Neural cell (in vitro differentiated cells): ENCODE results near the gene SNCB. TPM values are rescaled to one million over a fixed set of nuclear protein-coding genes. Genes with fewer than 3 reads are reported as not detected.

Source experiments
- H2AFZ ChIP-seq: fragments of 200-600, 300-800 bp; sonication (generic), shearing (Covaris generic); 2 replicates; pipeline ENCODE4 v1.6.0; 2014; ENCODE audit warnings: low read depth, mild to moderate bottlenecking, antibody characterized with exemption, low read length, moderate library complexity
- H3F3A ChIP-seq: fragments of 200-600 bp; shearing (Covaris generic); 2 replicates; pipeline ENCODE4 v1.6.1; 2016; ENCODE audit warnings: mild to moderate bottlenecking, moderate library complexity, mixed read lengths, antibody characterized with exemption, low read length; ENCODE audit not compliant: insufficient read depth, poor library complexity, severe bottlenecking
- H3K27ac ChIP-seq: fragments of 200-600, 300-800 bp; sonication (generic), shearing (Covaris generic); 2 replicates; pipeline ENCODE4 v1.5.1; 2014; ENCODE audit warnings: mild to moderate bottlenecking, low read length, moderate library complexity
- H3K27me3 ChIP-seq: fragments of 300-800, 200-600 bp; sonication (generic), shearing (Covaris generic); 2 replicates; pipeline ENCODE4 v1.6.0; 2014; ENCODE audit warnings: mild to moderate bottlenecking, low read depth, low read length, moderate library complexity; ENCODE audit not compliant: insufficient read depth
- H3K36me3 ChIP-seq: fragments of 300-800, 200-600 bp; sonication (generic), shearing (Covaris generic); 2 replicates; pipeline ENCODE4 v1.5.1; 2014; ENCODE audit warnings: mild to moderate bottlenecking, antibody characterized with exemption, low read length, moderate library complexity; ENCODE audit not compliant: insufficient read depth
- H3K4me2 ChIP-seq: fragments of 300-800, 200-600 bp; sonication (generic), shearing (Covaris generic); 2 replicates; pipeline ENCODE4 v1.6.0; 2014; ENCODE audit warnings: mild to moderate bottlenecking, low read length
- H3K4me3 ChIP-seq: fragments of 300-800, 200-600 bp; sonication (generic), shearing (Covaris generic); 2 replicates; pipeline ENCODE4 v1.5.1; 2014; ENCODE audit warnings: mild to moderate bottlenecking, low read length, moderate library complexity
- H3K79me2 ChIP-seq: fragments of 200-600 bp; shearing (Covaris generic); replicated peaks from 2 replicates; pipeline ENCODE4 v1.6.0; 2014; ENCODE audit warnings: mild to moderate bottlenecking, low read length, moderate library complexity; ENCODE audit not compliant: insufficient read depth
- H3K9ac ChIP-seq: fragments of 300-800, 200-600 bp; sonication (generic), shearing (Covaris generic); 2 replicates; pipeline ENCODE4 v1.6.1; 2016; ENCODE audit warnings: mild to moderate bottlenecking, low read length, mixed read lengths
- H3K9me2 ChIP-seq: fragments of 200-600 bp; shearing (Covaris generic); 2 replicates; pipeline ENCODE4 v1.6.1; 2016; ENCODE audit warnings: mild to moderate bottlenecking, low read length, mixed read lengths; ENCODE audit not compliant: insufficient read depth
- H3K9me3 ChIP-seq: fragments of 200-600, 300-800 bp; sonication (generic), shearing (Covaris generic); 2 replicates; pipeline ENCODE4 v1.6.1; 2016; ENCODE audit warnings: mild to moderate bottlenecking, mixed run types, low read length, moderate library complexity, mixed read lengths
- H4K20me1 ChIP-seq: fragments of 200-600 bp; shearing (Covaris generic); 2 replicates; pipeline ENCODE4 v1.6.1; 2016; ENCODE audit warnings: mild to moderate bottlenecking, mixed run types; ENCODE audit not compliant: insufficient read depth
- CTCF ChIP-seq: fragments of 450-650 bp; IDR thresholded peaks from 2 replicates; pipeline ENCODE4 v1.5.1; 2014; ENCODE audit warnings: antibody characterized with exemption, mild to moderate bottlenecking, moderate library complexity; ENCODE audit not compliant: poor library complexity, severe bottlenecking
- EP300 ChIP-seq: fragments of 450-650 bp; conservative IDR thresholded peaks from 2 replicates; pipeline ENCODE4 v1.6.1; 2014; ENCODE audit warnings: antibody characterized with exemption, mild to moderate bottlenecking, moderate library complexity; ENCODE audit not compliant: poor library complexity, severe bottlenecking
- EZH2 ChIP-seq: fragments of 200-600, 300-800 bp; shearing (Covaris generic), sonication (generic); IDR thresholded peaks from 2 replicates; pipeline ENCODE4 v1.6.1; 2014; ENCODE audit warnings: antibody characterized with exemption, low read length, borderline replicate concordance, mild to moderate bottlenecking; ENCODE audit not compliant: insufficient read depth, poor library complexity, severe bottlenecking
- MXI1 ChIP-seq: fragments of 450-650 bp; conservative IDR thresholded peaks from 2 replicates; pipeline ENCODE4 v1.6.1; 2014; ENCODE audit warnings: antibody characterized with exemption, mild to moderate bottlenecking; ENCODE audit not compliant: poor library complexity, severe bottlenecking
- POLR2AphosphoS5 ChIP-seq: IDR thresholded peaks from 2 replicates; pipeline ENCODE4 v1.6.1; 2012
- RAD21 ChIP-seq: fragments of 450-650 bp; conservative IDR thresholded peaks from 2 replicates; pipeline ENCODE4 v1.6.1; 2014; ENCODE audit warnings: antibody characterized with exemption, mild to moderate bottlenecking, moderate library complexity
- SMC3 ChIP-seq: fragments of 450-650 bp; conservative IDR thresholded peaks from 2 replicates; pipeline ENCODE4 v1.6.1; 2014; ENCODE audit warnings: antibody characterized with exemption, mild to moderate bottlenecking, moderate library complexity; ENCODE audit not compliant: poor library complexity
- TAF1 ChIP-seq: IDR thresholded peaks from 2 replicates; pipeline ENCODE4 v1.6.1; 2012; ENCODE audit warnings: low read depth
- polyA plus RNA-seq: library from polyadenylated mRNA; depleted of rRNA; stranded (reverse); fragments of >200 nt; gene quantifications from 2 replicates; pipeline ENCODE4 v1.2.3, GENCODE V29; 2014
- TF ChIP-seq, protein P1 (sequence below): IDR thresholded peaks from 2 replicates; pipeline ENCODE4 v1.6.1; 2012; ENCODE audit warnings: borderline replicate concordance

The SNCB gene
- polyA plus RNA-seq, 1 donor from 2014 or later, result 10.1 TPM

DNA sequence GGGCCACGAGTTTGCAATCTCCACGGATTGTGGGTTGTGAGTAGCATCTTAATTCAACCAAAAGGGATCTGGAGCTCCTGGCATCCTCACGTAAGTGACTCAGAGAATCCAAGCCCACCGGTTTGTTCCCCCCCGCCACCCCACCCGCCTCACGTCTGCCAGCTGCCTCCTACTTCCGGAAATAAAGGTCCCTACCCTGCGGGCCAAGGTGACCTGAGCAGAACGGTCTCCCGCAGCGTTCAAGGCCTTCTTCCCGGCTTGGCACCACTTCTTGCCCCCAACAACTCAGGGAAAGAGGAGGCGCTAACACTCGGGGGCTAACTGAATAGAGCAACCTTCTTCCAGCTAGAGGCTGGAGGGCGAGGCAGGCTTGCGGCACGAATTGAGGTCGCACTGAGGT is 11.6 kb downstream of the SNCB start:
- H3K9ac ChIP-seq, result no peak overlapping the region
- H3K27me3 ChIP-seq, result peaks cover 40% of the 10 kb centered on the region

GRCh38 chr5:176616511-176616910 is 13.8 kb downstream of the SNCB start:
- no peaks in the 10 kb centered on the region for H3K36me3 ChIP-seq
- H3K27ac ChIP-seq, result peak overlapping the region; percentile 46

More for the DNA sequence above, 11.6 kb downstream of the SNCB start:
- Histone ChIP-seq H3K36me3 (no peaks in the 10 kb centered on the region), H3K9me3 (no peaks in the 10 kb centered on the region), H3K4me3 (peak overlapping the region; percentile 54), H3K27ac (no peak overlapping the region), H3F3A (no peaks in the 10 kb centered on the region), H4K20me1 (no peaks in the 10 kb centered on the region), H3K79me2 (no peaks in the 10 kb centered on the region), H3K9me2 (no peaks in the 10 kb centered on the region), H3K4me2 (no peak overlapping the region), H2AFZ (no peak overlapping the region)
- TF ChIP-seq SMC3 (no peak), RAD21 (no peak), POLR2AphosphoS5 (no peak), EP300 (no peak), TAF1 (no peak), MXI1 (no peak), CTCF (no peak), EZH2 (no peak)
- TF ChIP-seq, protein P1, sequence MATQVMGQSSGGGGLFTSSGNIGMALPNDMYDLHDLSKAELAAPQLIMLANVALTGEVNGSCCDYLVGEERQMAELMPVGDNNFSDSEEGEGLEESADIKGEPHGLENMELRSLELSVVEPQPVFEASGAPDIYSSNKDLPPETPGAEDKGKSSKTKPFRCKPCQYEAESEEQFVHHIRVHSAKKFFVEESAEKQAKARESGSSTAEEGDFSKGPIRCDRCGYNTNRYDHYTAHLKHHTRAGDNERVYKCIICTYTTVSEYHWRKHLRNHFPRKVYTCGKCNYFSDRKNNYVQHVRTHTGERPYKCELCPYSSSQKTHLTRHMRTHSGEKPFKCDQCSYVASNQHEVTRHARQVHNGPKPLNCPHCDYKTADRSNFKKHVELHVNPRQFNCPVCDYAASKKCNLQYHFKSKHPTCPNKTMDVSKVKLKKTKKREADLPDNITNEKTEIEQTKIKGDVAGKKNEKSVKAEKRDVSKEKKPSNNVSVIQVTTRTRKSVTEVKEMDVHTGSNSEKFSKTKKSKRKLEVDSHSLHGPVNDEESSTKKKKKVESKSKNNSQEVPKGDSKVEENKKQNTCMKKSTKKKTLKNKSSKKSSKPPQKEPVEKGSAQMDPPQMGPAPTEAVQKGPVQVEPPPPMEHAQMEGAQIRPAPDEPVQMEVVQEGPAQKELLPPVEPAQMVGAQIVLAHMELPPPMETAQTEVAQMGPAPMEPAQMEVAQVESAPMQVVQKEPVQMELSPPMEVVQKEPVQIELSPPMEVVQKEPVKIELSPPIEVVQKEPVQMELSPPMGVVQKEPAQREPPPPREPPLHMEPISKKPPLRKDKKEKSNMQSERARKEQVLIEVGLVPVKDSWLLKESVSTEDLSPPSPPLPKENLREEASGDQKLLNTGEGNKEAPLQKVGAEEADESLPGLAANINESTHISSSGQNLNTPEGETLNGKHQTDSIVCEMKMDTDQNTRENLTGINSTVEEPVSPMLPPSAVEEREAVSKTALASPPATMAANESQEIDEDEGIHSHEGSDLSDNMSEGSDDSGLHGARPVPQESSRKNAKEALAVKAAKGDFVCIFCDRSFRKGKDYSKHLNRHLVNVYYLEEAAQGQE, result no peak

More at GRCh38 chr5:176616511-176616910, 13.8 kb downstream of the SNCB start:
- Histone ChIP-seq H3F3A (no peaks in the 10 kb centered on the region), H3K27me3 (peaks cover 44% of the 10 kb centered on the region), H3K4me2 (peak overlapping the region; percentile 59), H4K20me1 (no peaks in the 10 kb centered on the region), H3K9me3 (no peaks in the 10 kb centered on the region), H3K9ac (peak overlapping the region; percentile 52), H3K9me2 (no peaks in the 10 kb centered on the region), H2AFZ (peak overlapping the region; percentile 53), H3K79me2 (no peaks in the 10 kb centered on the region), H3K4me3 (peak overlapping the region; percentile 44)
- TF ChIP-seq MXI1 (no peak), EZH2 (no peak), TAF1 (no peak), CTCF (no peak), RAD21 (no peak)
